ENCODE measurements around the gene ELFN1. TPM values are rescaled to one million over a fixed set of nuclear protein-coding genes. Genes with fewer than 3 reads are reported as not detected.

Gene ELFN1
- total RNA-seq, 4 donors from 2014 or later = 0.42 to 3.7 (median 1.3) TPM

- peaks cover 76% of the 10 kb centered on the region for H3K27me3 ChIP-seq
- H3K4me1 ChIP-seq = no peaks in the 10 kb centered on the region
- no peaks in the 10 kb centered on the region for H3K36me3 ChIP-seq
- H3K27ac ChIP-seq = no peak overlapping the region
- H3K4me3 ChIP-seq = no peak overlapping the region
- WGBS, 2 donors (ENCODE audit: low coverage in 1 of 2) = 18 to 20% methylated on average over 6 of the region's 11 CpGs
- ATAC-seq = no peak
- peaks cover 0 to 48% (median 0%) of the 10 kb centered on the region in 3 donors for H3K9me3 ChIP-seq
- no peak for TF ChIP-seq EP300 (IDR thresholded peaks at IDR 0.05)
- no peak for TF ChIP-seq POLR2A (IDR thresholded peaks at IDR 0.05)
These were observed 31.8 kb upstream of the ELFN1 start for GRCh38 chr7:1638215-1638661.

DNA sequence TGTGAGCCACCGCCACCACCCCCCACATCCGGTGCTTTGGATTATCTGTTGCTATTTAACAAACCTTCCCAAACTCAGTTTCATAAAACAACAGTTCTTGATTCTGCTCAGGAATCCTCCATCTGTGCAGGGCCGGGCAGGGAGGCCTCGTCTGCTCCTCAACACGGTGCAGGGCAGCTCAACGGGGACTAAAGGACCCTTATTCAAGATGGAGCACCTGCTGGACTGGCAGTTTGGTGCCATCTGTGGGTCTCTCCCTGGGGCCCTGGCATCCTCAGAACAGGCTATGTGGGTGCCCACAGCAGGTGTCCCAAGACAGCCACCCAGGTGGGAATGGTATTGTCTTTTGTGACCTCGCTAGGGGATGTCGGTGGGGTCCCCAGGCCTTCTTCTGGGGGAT lies 31.0 kb upstream of the ELFN1 start:
- peaks cover 0 to 45% (median 0%) of the 10 kb centered on the region in 3 donors for H3K9me3 ChIP-seq
- H3K27ac ChIP-seq = no peak overlapping the region
- no peak overlapping the region for H3K4me3 ChIP-seq
- no peak for ATAC-seq
- 82% methylated on average over 5 of the region's 8 CpGs; no CpG with 5 or more reads in 1 of the 2 donors for WGBS, 2 donors (ENCODE audit: low coverage in 1 of 2)
- no peaks in the 10 kb centered on the region for H3K36me3 ChIP-seq
- H3K27me3 ChIP-seq = peaks cover 76% of the 10 kb centered on the region
- H3K4me1 ChIP-seq = no peaks in the 10 kb centered on the region
- TF ChIP-seq, protein P1, sequence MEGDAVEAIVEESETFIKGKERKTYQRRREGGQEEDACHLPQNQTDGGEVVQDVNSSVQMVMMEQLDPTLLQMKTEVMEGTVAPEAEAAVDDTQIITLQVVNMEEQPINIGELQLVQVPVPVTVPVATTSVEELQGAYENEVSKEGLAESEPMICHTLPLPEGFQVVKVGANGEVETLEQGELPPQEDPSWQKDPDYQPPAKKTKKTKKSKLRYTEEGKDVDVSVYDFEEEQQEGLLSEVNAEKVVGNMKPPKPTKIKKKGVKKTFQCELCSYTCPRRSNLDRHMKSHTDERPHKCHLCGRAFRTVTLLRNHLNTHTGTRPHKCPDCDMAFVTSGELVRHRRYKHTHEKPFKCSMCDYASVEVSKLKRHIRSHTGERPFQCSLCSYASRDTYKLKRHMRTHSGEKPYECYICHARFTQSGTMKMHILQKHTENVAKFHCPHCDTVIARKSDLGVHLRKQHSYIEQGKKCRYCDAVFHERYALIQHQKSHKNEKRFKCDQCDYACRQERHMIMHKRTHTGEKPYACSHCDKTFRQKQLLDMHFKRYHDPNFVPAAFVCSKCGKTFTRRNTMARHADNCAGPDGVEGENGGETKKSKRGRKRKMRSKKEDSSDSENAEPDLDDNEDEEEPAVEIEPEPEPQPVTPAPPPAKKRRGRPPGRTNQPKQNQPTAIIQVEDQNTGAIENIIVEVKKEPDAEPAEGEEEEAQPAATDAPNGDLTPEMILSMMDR (IDR thresholded peaks at IDR 0.05) = no peak
- TF ChIP-seq EP300 (IDR thresholded peaks at IDR 0.05) (no peak), POLR2AphosphoS5 (IDR thresholded peaks at IDR 0.05) (no peak), POLR2A (IDR thresholded peaks at IDR 0.05) (no peak)

- H3K27ac ChIP-seq = no peak overlapping the region
- no peak for TF ChIP-seq POLR2A (IDR thresholded peaks at IDR 0.05)
- TF ChIP-seq POLR2AphosphoS5 (IDR thresholded peaks at IDR 0.05) = no peak
- peaks cover 76% of the 10 kb centered on the region for H3K27me3 ChIP-seq
- ATAC-seq = no peak
- WGBS, 2 donors (ENCODE audit: low coverage in 1 of 2) = 37 to 40% methylated on average over 6 to 11 of the region's 15 CpGs
- H3K4me3 ChIP-seq = no peak overlapping the region
- H3K36me3 ChIP-seq = no peaks in the 10 kb centered on the region
- H3K9me3 ChIP-seq = peaks cover 0 to 39% (median 0%) of the 10 kb centered on the region in 3 donors
- no peaks in the 10 kb centered on the region for H3K4me1 ChIP-seq
These were observed 30.4 kb upstream of the ELFN1 start for GRCh38 chr7:1639532-1640175.

GRCh38 chr7:1640376-1641172 lies 29.5 kb upstream of the ELFN1 start:
- H3K9me3 ChIP-seq = peaks cover 0 to 30% (median 0%) of the 10 kb centered on the region in 3 donors
- no peak overlapping the region for H3K27ac ChIP-seq
- H3K27me3 ChIP-seq = peaks cover 83% of the 10 kb centered on the region
- no peaks in the 10 kb centered on the region for H3K4me1 ChIP-seq
- no peaks in the 10 kb centered on the region for H3K36me3 ChIP-seq
- no peak for ATAC-seq
- no peak overlapping the region for H3K4me3 ChIP-seq
- 58% methylated on average over 9 of the region's 21 CpGs; no CpG with 5 or more reads in 1 of the 2 donors for WGBS, 2 donors (ENCODE audit: low coverage in 1 of 2)
- TF ChIP-seq, protein P1 (IDR thresholded peaks at IDR 0.05) = no peak
- no peak for TF ChIP-seq EP300 (IDR thresholded peaks at IDR 0.05)
- TF ChIP-seq POLR2A (IDR thresholded peaks at IDR 0.05) = no peak
- no peak for TF ChIP-seq POLR2AphosphoS5 (IDR thresholded peaks at IDR 0.05)

DNA sequence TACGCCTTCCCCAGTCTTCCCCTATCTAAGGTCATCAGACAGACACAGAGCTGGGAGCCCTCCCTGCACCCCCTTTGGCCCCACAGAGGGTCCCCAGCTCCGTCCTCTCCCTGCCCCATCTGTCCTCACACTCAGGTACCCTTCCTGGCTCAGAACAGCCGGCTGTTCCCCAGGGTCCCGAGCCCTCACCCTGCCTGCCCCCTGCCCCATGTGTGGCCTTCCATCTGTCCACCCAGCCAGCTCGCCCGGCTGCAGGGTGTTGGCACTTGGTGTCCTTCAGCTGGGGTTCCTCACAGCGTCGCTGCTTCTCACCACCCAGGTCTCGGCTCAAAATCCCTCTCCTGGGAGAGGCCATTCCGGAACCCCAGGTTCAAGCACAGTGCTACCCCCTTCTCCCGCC lies 28.9 kb upstream of the ELFN1 start:
- peaks cover 0 to 24% (median 0%) of the 10 kb centered on the region in 3 donors for H3K9me3 ChIP-seq
- no peaks in the 10 kb centered on the region for H3K36me3 ChIP-seq
- H3K27me3 ChIP-seq = peaks cover 89% of the 10 kb centered on the region
- no peak overlapping the region for H3K27ac ChIP-seq
- H3K4me1 ChIP-seq = no peaks in the 10 kb centered on the region
- WGBS, 2 donors (ENCODE audit: low coverage in 1 of 2) = 70 to 72% methylated on average over 5 of the region's 11 CpGs
- ATAC-seq = no peak
- H3K4me3 ChIP-seq = no peak overlapping the region
- no peak for TF ChIP-seq EP300 (IDR thresholded peaks at IDR 0.05)
- TF ChIP-seq, protein P1 (IDR thresholded peaks at IDR 0.05) = no peak
- no peak for TF ChIP-seq POLR2A (IDR thresholded peaks at IDR 0.05)
- TF ChIP-seq POLR2AphosphoS5 (IDR thresholded peaks at IDR 0.05) = no peak

Measured in gastroesophageal sphincter (tissue), 4 donors.